AG10803 (cell line): Measurements from ENCODE around the gene ZNF592.

Source experiments
- DNase-seq: peaks from one replicate; pipeline ENCODE4 v3.0.0; 2010; ENCODE audit warnings: low read depth
- H3K4me3 ChIP-seq: 2 replicates; pipeline ENCODE4 v1.5.1; 2011; ENCODE audit warnings: mild to moderate bottlenecking, low read length, control low read depth
- TF ChIP-seq, protein P1 (sequence below): conservative IDR thresholded peaks from 2 replicates; pipeline ENCODE4 v1.5.1; 2011; ENCODE audit warnings: mild to moderate bottlenecking, low read length, control low read depth, inconsistent platforms

ZNF592 gene

GRCh38 chr15:84831028-84831427 is 82.6 kb downstream of the ZNF592 start:
- no peak for DNase-seq
- H3K4me3 ChIP-seq, result no peak overlapping the region
- TF ChIP-seq, protein P1, sequence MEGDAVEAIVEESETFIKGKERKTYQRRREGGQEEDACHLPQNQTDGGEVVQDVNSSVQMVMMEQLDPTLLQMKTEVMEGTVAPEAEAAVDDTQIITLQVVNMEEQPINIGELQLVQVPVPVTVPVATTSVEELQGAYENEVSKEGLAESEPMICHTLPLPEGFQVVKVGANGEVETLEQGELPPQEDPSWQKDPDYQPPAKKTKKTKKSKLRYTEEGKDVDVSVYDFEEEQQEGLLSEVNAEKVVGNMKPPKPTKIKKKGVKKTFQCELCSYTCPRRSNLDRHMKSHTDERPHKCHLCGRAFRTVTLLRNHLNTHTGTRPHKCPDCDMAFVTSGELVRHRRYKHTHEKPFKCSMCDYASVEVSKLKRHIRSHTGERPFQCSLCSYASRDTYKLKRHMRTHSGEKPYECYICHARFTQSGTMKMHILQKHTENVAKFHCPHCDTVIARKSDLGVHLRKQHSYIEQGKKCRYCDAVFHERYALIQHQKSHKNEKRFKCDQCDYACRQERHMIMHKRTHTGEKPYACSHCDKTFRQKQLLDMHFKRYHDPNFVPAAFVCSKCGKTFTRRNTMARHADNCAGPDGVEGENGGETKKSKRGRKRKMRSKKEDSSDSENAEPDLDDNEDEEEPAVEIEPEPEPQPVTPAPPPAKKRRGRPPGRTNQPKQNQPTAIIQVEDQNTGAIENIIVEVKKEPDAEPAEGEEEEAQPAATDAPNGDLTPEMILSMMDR, result no peak

DNA sequence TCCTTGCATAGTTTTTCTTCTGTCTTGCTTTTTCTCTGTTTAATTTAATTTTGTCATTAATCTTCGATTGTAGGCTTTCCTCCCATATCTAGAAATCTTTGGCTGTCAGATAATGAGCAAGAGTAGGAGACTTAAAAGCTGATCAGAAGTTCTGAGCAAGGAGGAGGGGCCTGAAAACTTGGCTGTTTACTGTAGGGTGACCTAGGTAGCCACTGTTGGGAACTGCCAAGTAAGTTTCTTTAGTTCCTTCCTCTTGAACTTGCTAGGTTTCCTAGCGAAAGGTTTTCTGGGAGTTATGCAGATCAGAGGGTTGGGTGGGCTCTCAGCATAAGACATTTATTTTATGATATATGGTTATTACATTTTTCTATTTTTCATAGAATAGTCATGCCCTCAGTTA is 83.2 kb downstream of the ZNF592 start:
- H3K4me3 ChIP-seq, result no peak overlapping the region
- TF ChIP-seq, protein P1, result no peak

GRCh38 chr15:84832448-84833040 is 84.2 kb downstream of the ZNF592 start:
- no peak overlapping the region for H3K4me3 ChIP-seq
- TF ChIP-seq, protein P1, result no peak
- no peak for DNase-seq

More for the DNA sequence above, 83.2 kb downstream of the ZNF592 start:
- no peak for DNase-seq

DNA sequence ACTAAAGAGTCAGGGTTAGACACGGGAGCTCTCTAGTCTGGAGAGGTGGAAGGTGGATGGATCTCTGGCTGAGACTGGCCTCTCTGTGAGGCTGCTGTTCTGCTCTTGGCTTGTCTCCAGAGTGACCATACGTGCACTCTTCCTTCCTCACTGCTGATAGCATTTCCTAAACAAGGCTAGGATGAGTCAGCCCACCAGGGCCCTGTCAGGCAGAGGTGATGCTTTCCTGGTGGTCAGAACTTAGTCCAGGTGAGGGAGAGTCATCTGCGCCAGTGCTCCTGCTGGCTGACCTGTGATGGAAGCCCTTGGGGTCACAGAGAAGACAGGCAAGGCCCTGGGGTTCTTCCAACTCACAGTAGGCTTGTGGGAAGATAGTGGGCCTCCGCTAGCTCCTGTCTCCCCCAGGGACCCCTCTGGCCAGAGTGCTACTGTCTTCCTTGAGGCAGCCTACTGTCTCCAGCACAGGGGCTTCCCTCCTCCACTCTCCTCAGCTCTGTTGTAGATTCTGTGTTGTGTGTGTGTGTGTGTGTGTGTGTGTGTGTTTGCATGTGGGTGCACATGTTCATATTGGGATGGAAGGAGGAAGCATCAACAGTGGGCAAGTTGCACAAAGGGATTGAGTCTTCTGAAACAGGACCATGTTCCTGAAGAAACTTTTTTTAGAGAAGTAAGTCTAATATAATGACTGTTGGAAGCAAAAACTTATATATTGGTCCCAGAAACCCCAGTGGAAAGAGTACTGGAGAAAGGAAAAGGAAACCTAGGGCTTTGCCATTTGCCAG is 85.2 kb downstream of the ZNF592 start:
- H3K4me3 ChIP-seq, result no peak overlapping the region
- peak; percentile 22 for DNase-seq
- TF ChIP-seq, protein P1, result no peak

GRCh38 chr15:84834229-84834955 is 86.0 kb downstream of the ZNF592 start:
- H3K4me3 ChIP-seq, result no peak overlapping the region
- TF ChIP-seq, protein P1, result no peak
- no peak for DNase-seq

GRCh38 chr15:84834969-84835368 is 86.6 kb downstream of the ZNF592 start:
- H3K4me3 ChIP-seq, result no peak overlapping the region
- TF ChIP-seq, protein P1, result no peak
- no peak for DNase-seq
